SK-N-SH (cell line): ENCODE results near the gene SALL3. TPM values are rescaled to one million over a fixed set of nuclear protein-coding genes. Genes with fewer than 3 reads are reported as not detected.

ENCODE experiments used
- CTCF ChIA-PET: fragments of 300-600, 350-600 bp; formaldehyde crosslinking; extraction: SDS; loops from one replicate; lab custom pipeline; 2021; lab: Yijun Ruan, JAX
- POLR2A ChIA-PET: fragments of 350-600 bp; sonication (Branson Sonifier 250); formaldehyde crosslinking; extraction: SDS; loops from one replicate; lab custom pipeline; 2020; ENCODE audit warnings: antibody characterized with exemption, inconsistent platforms; lab: Yijun Ruan, JAX
- DNase-seq: peaks from one replicate; pipeline ENCODE4 v3.0.0; 2012
- H2AFZ ChIP-seq: fragments of 200-600 bp; sonication (generic); 2 replicates; pipeline ENCODE4 v1.8.1; 2016; ENCODE audit warnings: antibody characterized with exemption, mild to moderate bottlenecking, low read depth
- H3F3A ChIP-seq: fragments of 200-600 bp; sonication (generic); replicated peaks from 2 replicates; pipeline ENCODE3; 2016; ENCODE audit warnings: antibody characterized with exemption, mild to moderate bottlenecking; ENCODE audit not compliant: insufficient read depth
- H3K27ac ChIP-seq, 2 experiments: fragments of 200-500 bp in 1 of 2; fragments of 200-600 bp in 1 of 2; sonication (Bioruptor generic) in 1 of 2; sonication (generic), shearing (Covaris generic) in 1 of 2; 2 replicates each; pipeline versions ENCODE4 v1.5.1 to v1.6.1; 2014 to 2016; ENCODE audit warnings: low read depth in 2 of 2, inconsistent platforms in 1 of 2, low read length in 1 of 2, mild to moderate bottlenecking in 1 of 2, mixed read lengths in 1 of 2
- H3K27me3 ChIP-seq: fragments of 200-600 bp; sonication (generic), shearing (Covaris generic); 2 replicates; pipeline ENCODE4 v1.6.1; 2016; ENCODE audit warnings: mixed run types; ENCODE audit not compliant: insufficient read depth
- H3K36me3 ChIP-seq, 2 experiments: fragments of 200-500 bp in 1 of 2; fragments of 200-600 bp in 1 of 2; sonication (Bioruptor generic) in 1 of 2; sonication (generic) in 1 of 2; replicated peaks in 1 of 2; 2 replicates each; pipeline versions ENCODE3 to v1.5.1; 2014 to 2016; ENCODE audit warnings: low read length in 1 of 2, mild to moderate bottlenecking in 1 of 2; ENCODE audit not compliant: insufficient read depth in 2 of 2, control insufficient read depth in 1 of 2
- H3K4me1 ChIP-seq, 2 experiments: fragments of 200-500 bp in 1 of 2; fragments of 200-600 bp in 1 of 2; sonication (Bioruptor generic) in 1 of 2; sonication (generic), shearing (Covaris generic) in 1 of 2; 2 replicates each; pipeline versions ENCODE4 v1.5.1 to v1.6.1; 2014 to 2016; ENCODE audit warnings: low read depth in 1 of 2, low read length in 1 of 2, mixed run types in 1 of 2; ENCODE audit not compliant: insufficient read depth in 2 of 2, control insufficient read depth in 1 of 2
- H3K4me2 ChIP-seq: fragments of 200-600 bp; sonication (generic), shearing (Covaris generic); 2 replicates; pipeline ENCODE4 v1.6.1; 2017; ENCODE audit warnings: mixed run types
- H3K4me3 ChIP-seq, 2 experiments: fragments of 200-500 bp in 1 of 2; fragments of 200-600 bp in 1 of 2; sonication (Bioruptor generic) in 1 of 2; sonication (generic), shearing (Covaris generic) in 1 of 2; 2 replicates each; pipeline versions ENCODE4 v1.5.1 to v1.8.1; 2014 to 2016; ENCODE audit warnings: low read depth in 2 of 2, inconsistent platforms in 1 of 2, low read length in 1 of 2, mild to moderate bottlenecking in 1 of 2, mixed read lengths in 1 of 2, moderate library complexity in 1 of 2
- H3K79me2 ChIP-seq: fragments of 200-600 bp; sonication (generic); 2 replicates; pipeline ENCODE4 v1.8.1; 2017; ENCODE audit warnings: mild to moderate bottlenecking; ENCODE audit not compliant: insufficient read depth
- H3K9ac ChIP-seq: fragments of 200-600 bp; sonication (generic); 2 replicates; pipeline ENCODE4 v1.6.1; 2017; ENCODE audit warnings: mixed run types
- H3K9me2 ChIP-seq: fragments of 200-600 bp; sonication (generic); 2 replicates; pipeline ENCODE4 v1.6.1; 2017; ENCODE audit warnings: mixed run types
- H3K9me3 ChIP-seq: fragments of 200-600 bp; sonication (generic); 2 replicates; pipeline ENCODE4 v1.6.1; 2017; ENCODE audit warnings: mixed run types, mild to moderate bottlenecking, moderate library complexity
- H4K20me1 ChIP-seq: fragments of 200-600 bp; sonication (generic); 2 replicates; pipeline ENCODE4 v1.6.1; 2017; ENCODE audit warnings: mild to moderate bottlenecking, mixed run types; ENCODE audit not compliant: insufficient read depth
- ELF1 ChIP-seq: IDR thresholded peaks from 2 replicates; pipeline ENCODE4 v1.4.0; 2012
- EP300 ChIP-seq, 2 experiments: IDR thresholded peaks; 2 replicates each; pipeline versions ENCODE4 v1.4.0 to v1.6.1; 2012; ENCODE audit warnings: borderline replicate concordance in 1 of 2, low read depth in 1 of 2, low read length in 1 of 2
- EZH2phosphoT487 ChIP-seq: fragments of 200-600 bp; sonication (generic); IDR thresholded peaks from 2 replicates; pipeline ENCODE4 v1.6.1; 2017; ENCODE audit warnings: low read depth, mixed run types, mild to moderate bottlenecking, antibody characterized with exemption, moderate library complexity, borderline replicate concordance
- FOXJ3 ChIP-seq: sonication (generic); formaldehyde crosslinking; IDR thresholded peaks from 2 replicates; pipeline ENCODE4 v1.5.1; 2020; ENCODE audit warnings: mild to moderate bottlenecking, missing genetic modification reagents
- FOXM1 ChIP-seq: IDR thresholded peaks from 2 replicates; pipeline ENCODE4 v1.4.0; 2012; ENCODE audit warnings: low read depth, mild to moderate bottlenecking
- GABPA ChIP-seq: IDR thresholded peaks from 2 replicates; pipeline ENCODE4 v1.4.0; 2012; ENCODE audit warnings: low read depth, mild to moderate bottlenecking
- IRF3 ChIP-seq: fragments of 150-350 bp; IDR thresholded peaks from 2 replicates; pipeline ENCODE4 v1.6.1; 2016; ENCODE audit warnings: mild to moderate bottlenecking, low read depth, low read length
- JUND ChIP-seq: IDR thresholded peaks from 2 replicates; pipeline ENCODE4 v1.4.0; 2012
- MXI1 ChIP-seq: IDR thresholded peaks from 2 replicates; pipeline ENCODE4 v1.6.1; 2012; ENCODE audit warnings: mild to moderate bottlenecking, low read depth, low read length, improper control_type of control experiment
- NFIC ChIP-seq: IDR thresholded peaks from 2 replicates; pipeline ENCODE4 v1.4.0; 2012; ENCODE audit warnings: borderline replicate concordance
- POLR2AphosphoS5 ChIP-seq: IDR thresholded peaks from 2 replicates; pipeline ENCODE4 v1.6.1; 2012; ENCODE audit warnings: low read depth, low read length
- RAD21 ChIP-seq: IDR thresholded peaks from 2 replicates; pipeline ENCODE4 v1.6.1; 2012; ENCODE audit warnings: mild to moderate bottlenecking, low read length
- RCOR1 ChIP-seq: fragments of 150-350 bp; IDR thresholded peaks from 2 replicates; pipeline ENCODE4 v1.6.1; 2017; ENCODE audit warnings: antibody characterized with exemption, low read length
- REST ChIP-seq: IDR thresholded peaks from 2 replicates; pipeline ENCODE4 v1.6.1; 2012; ENCODE audit warnings: mild to moderate bottlenecking, low read depth, low read length, moderate library complexity
- RXRA ChIP-seq: IDR thresholded peaks from 2 replicates; pipeline ENCODE4 v1.4.0; 2012; ENCODE audit warnings: low read depth, mild to moderate bottlenecking, borderline replicate concordance
- SIN3A ChIP-seq: IDR thresholded peaks from 2 replicates; pipeline ENCODE4 v1.6.1; 2012; ENCODE audit warnings: low read depth, mild to moderate bottlenecking, low read length, moderate library complexity, borderline replicate concordance
- SMC3 ChIP-seq: IDR thresholded peaks from 2 replicates; pipeline ENCODE4 v1.6.1; 2012; ENCODE audit warnings: low read depth, low read length, improper control_type of control experiment
- TCF12 ChIP-seq: IDR thresholded peaks from 2 replicates; pipeline ENCODE4 v1.4.0; 2012
- ZBTB33 ChIP-seq: IDR thresholded peaks from 2 replicates; pipeline ENCODE4 v1.4.0; 2012; ENCODE audit warnings: low read depth, borderline replicate concordance
- WGBS: methylation state at CpG from one replicate; pipeline ENCODE4 v1.1.6; 2017; ENCODE audit warnings: low lambda C conversion rate; 5-methylcytosine and 5-hydroxymethylcytosine counted together
- polyA plus RNA-seq, 3 experiments: library from polyadenylated mRNA; depleted of rRNA; stranded (reverse); fragments of >200 nt; gene quantifications; 2 replicates each; pipeline ENCODE4 v1.2.3, GENCODE V29; 2012
- TF ChIP-seq, protein P1 (sequence below): IDR thresholded peaks from 2 replicates; pipeline ENCODE4 v1.4.0; 2012; ENCODE audit warnings: low read depth

The SALL3 gene
- polyA plus RNA-seq, 1 of the 3 experiments (the other 2 are of a cell fraction), result not detected

DNA sequence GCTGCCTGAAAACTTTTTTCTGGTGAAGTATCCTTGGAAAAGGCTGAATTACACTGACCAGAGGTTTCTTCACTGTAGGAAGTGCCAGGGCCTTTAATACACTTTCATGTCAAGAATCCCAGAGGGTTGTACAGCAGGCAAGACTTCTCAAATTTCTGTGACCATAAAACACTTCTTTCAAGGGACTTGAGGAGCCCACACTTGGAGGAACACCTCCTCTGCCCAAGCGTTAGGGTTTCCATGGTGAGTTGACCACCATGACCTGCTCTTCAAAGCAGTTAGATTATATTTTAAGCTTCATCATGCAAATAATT is 12.9 kb upstream of the SALL3 start:
- Histone ChIP-seq H3K9ac (no peak overlapping the region), H3K27me3 (peaks cover 46% of the 10 kb centered on the region), H3K4me1 (no peaks in the 10 kb centered on the region), H3F3A (no peaks in the 10 kb centered on the region), H3K9me2 (no peaks in the 10 kb centered on the region), H2AFZ (no peak overlapping the region), H3K79me2 (no peaks in the 10 kb centered on the region), H3K27ac (no peak overlapping the region), H3K4me3 (no peak overlapping the region), H3K9me3 (no peaks in the 10 kb centered on the region), H3K36me3 (no peaks in the 10 kb centered on the region), H4K20me1 (no peaks in the 10 kb centered on the region), H3K4me2 (no peak overlapping the region)
- POLR2A ChIA-PET, result no interaction called here
- whole genome bisulfite sequencing, result 20% methylated on average over 1 of the region's 1 CpG
- DNase-seq, result no peak
- CTCF ChIA-PET, result no interaction called here
- TF ChIP-seq SMC3 (no peak), ZBTB33 (no peak), FOXJ3 (no peak), RXRA (no peak), JUND (no peak), MXI1 (no peak), FOXM1 (no peak), EZH2phosphoT487 (no peak), RAD21 (no peak), GABPA (no peak), REST (no peak)
- TF ChIP-seq, protein P1, sequence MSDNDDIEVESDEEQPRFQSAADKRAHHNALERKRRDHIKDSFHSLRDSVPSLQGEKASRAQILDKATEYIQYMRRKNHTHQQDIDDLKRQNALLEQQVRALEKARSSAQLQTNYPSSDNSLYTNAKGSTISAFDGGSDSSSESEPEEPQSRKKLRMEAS, result no peak

DNA sequence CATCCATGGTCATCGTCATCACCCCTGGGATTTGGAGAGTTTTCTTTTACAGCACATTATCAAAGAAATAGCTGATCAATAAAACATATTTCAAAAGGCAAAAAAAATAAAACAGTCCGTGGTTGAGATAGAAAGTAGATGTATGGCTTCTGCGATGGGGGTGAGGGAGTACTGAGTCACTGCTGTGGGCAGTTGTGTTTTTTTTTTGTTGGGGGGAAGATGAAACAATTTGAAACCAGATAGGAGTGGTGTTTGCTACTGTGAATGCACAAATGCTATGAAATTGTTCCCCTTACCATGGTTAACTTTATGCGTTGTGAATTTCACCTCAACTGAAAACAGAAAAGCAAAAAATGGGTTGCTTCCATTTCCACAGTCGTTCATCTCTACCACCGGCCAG is 11.9 kb upstream of the SALL3 start:
- Histone ChIP-seq H3K79me2 (no peaks in the 10 kb centered on the region), H3K4me1 (no peaks in the 10 kb centered on the region), H3K36me3 (no peaks in the 10 kb centered on the region), H3K4me3 (no peak overlapping the region), H3K27me3 (peaks cover 56% of the 10 kb centered on the region), H4K20me1 (no peaks in the 10 kb centered on the region), H3K4me2 (no peak overlapping the region), H3K27ac (no peak overlapping the region), H3F3A (no peaks in the 10 kb centered on the region), H3K9ac (no peak overlapping the region), H2AFZ (no peak overlapping the region), H3K9me3 (no peaks in the 10 kb centered on the region), H3K9me2 (no peaks in the 10 kb centered on the region)
- ChIA-PET POLR2A (no interaction called here), CTCF (interaction anchor here (1.1 kb wide), 1 partner anchor 19 kb away, joined by 3 read pairs; no protein-coding TSS in a partner anchor)
- DNase-seq, result no peak
- 5% methylated on average over 6 of the region's 6 CpGs for WGBS
- TF ChIP-seq ZBTB33 (no peak), NFIC (no peak), IRF3 (no peak), MXI1 (no peak), ELF1 (no peak), FOXJ3 (no peak), SIN3A (no peak), RAD21 (no peak), EP300 (IDR thresholded peaks at IDR 0.05; ENCODE audit: borderline replicate concordance in 1 of 2, low read depth in 1 of 2, low read length in 1 of 2) (no peak), RCOR1 (no peak), TCF12 (no peak), POLR2AphosphoS5 (no peak)
